ENCODE results near the gene ZKSCAN1.

The ZKSCAN1 gene

DNA sequence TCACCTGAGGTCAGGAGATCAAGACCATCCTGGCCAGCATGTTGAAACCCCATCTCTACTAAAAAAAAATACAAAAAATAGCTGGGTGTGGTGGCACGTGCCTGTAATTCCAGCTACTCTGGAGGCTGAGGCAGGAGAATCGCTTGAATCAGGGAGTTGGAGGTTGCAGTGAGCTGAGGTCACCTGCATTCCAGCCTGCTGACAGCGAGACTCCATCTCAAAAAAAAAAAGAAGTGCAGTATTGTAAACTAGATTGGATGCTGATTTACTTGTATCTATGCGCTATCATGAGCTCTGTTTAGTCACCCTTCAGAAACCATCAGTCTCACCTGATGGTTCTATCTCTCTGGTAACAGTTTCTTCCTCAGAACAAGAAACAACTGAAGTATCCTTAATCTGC is 48.0 kb downstream of the ZKSCAN1 start:
- Mint-ChIP-seq H3K4me1 (ENCODE audit: low read depth in 2 of 2) (peaks cover 0 to 1% of the 10 kb centered on the region in 2 donors), H3K9me3 (no peaks in the 10 kb centered on the region), H3K27me3 (no peaks in the 10 kb centered on the region), H3K36me3 (ENCODE audit: insufficient read depth) (peaks cover 34% of the 10 kb centered on the region), H3K4me3 (no peak overlapping the region), H3K27ac (no peak overlapping the region)
- no peak for DNase-seq
- ATAC-seq (replicated peaks), result no peak

- H3K9me3 Mint-ChIP-seq, result no peaks in the 10 kb centered on the region
- no peak for ATAC-seq (replicated peaks)
These were observed 48.8 kb downstream of the ZKSCAN1 start for GRCh38 chr7:100064162-100064561.

GRCh38 chr7:100065452-100066186 is 50.2 kb downstream of the ZKSCAN1 start:
- no peak overlapping the region for H3K27ac Mint-ChIP-seq
- H3K27me3 Mint-ChIP-seq, result no peaks in the 10 kb centered on the region
- no peaks in the 10 kb centered on the region for H3K9me3 Mint-ChIP-seq
- H3K36me3 Mint-ChIP-seq (ENCODE audit: insufficient read depth), result peaks cover 31% of the 10 kb centered on the region
- DNase-seq (no peak), ATAC-seq (replicated peaks) (no peak)
- H3K4me1 Mint-ChIP-seq (ENCODE audit: low read depth in 2 of 2), result peaks cover 0 to 1% of the 10 kb centered on the region in 2 donors
- no peak overlapping the region for H3K4me3 Mint-ChIP-seq

More at GRCh38 chr7:100064162-100064561, 48.8 kb downstream of the ZKSCAN1 start:
- Mint-ChIP-seq H3K4me3 (no peak overlapping the region), H3K27ac (no peak overlapping the region), H3K36me3 (ENCODE audit: insufficient read depth) (peaks cover 30% of the 10 kb centered on the region), H3K4me1 (ENCODE audit: low read depth in 2 of 2) (peaks cover 0 to 1% of the 10 kb centered on the region in 2 donors), H3K27me3 (no peaks in the 10 kb centered on the region)
- no peak for DNase-seq

- H3K4me3 Mint-ChIP-seq, result no peak overlapping the region
- DNase-seq (no peak), ATAC-seq (replicated peaks) (no peak)
- peaks cover 0 to 5% of the 10 kb centered on the region in 2 donors for H3K9me3 Mint-ChIP-seq
- no peaks in the 10 kb centered on the region for H3K27me3 Mint-ChIP-seq
- H3K4me1 Mint-ChIP-seq (ENCODE audit: low read depth in 2 of 2), result peaks cover 0 to 1% of the 10 kb centered on the region in 2 donors
- H3K36me3 Mint-ChIP-seq (ENCODE audit: insufficient read depth), result peaks cover 39% of the 10 kb centered on the region
- no peak overlapping the region for H3K27ac Mint-ChIP-seq
These were observed 51.6 kb downstream of the ZKSCAN1 start for GRCh38 chr7:100066953-100067352.

- H3K9me3 Mint-ChIP-seq, result peaks cover 0 to 10% of the 10 kb centered on the region in 2 donors
These were observed 54.6 kb downstream of the ZKSCAN1 start for GRCh38 chr7:100069991-100070390.

GRCh38 chr7:100071018-100071723 is 55.8 kb downstream of the ZKSCAN1 start:
- no peak for ATAC-seq (replicated peaks)
- peaks cover 61% of the 10 kb centered on the region for H3K36me3 Mint-ChIP-seq (ENCODE audit: insufficient read depth)
- H3K27me3 Mint-ChIP-seq, result no peaks in the 10 kb centered on the region
- H3K4me3 Mint-ChIP-seq, result no peak overlapping the region
- no peak overlapping the region for H3K27ac Mint-ChIP-seq
- peaks cover 0 to 10% of the 10 kb centered on the region in 2 donors for H3K9me3 Mint-ChIP-seq
- DNase-seq, result no peak
- no peaks in the 10 kb centered on the region for H3K4me1 Mint-ChIP-seq (ENCODE audit: low read depth in 2 of 2)

More at GRCh38 chr7:100069991-100070390, 54.6 kb downstream of the ZKSCAN1 start:
- Mint-ChIP-seq H3K4me1 (ENCODE audit: low read depth in 2 of 2) (no peaks in the 10 kb centered on the region), H3K27ac (no peak overlapping the region), H3K36me3 (ENCODE audit: insufficient read depth) (peaks cover 50% of the 10 kb centered on the region), H3K27me3 (no peaks in the 10 kb centered on the region), H3K4me3 (no peak overlapping the region)
- ATAC-seq (replicated peaks) (no peak), DNase-seq (no peak)

DNA sequence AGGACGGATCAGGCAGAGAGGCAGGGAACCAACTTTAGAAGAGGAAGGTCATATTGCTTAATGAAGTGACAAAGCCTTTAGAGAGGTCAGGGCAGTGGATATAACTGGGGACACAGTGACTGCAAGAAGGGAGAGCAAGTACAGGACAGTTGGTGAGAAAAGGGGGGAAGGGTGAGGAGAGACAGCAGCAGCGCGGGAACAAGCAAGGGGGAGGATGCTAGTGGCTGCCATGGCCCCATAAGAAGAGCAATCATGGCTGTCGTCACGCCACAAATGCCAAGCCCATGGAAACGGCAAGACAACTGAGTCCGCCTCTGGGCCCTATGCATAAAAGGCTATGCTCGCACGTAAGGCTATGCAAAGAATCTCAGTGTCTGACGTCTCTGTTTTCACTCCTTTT is 57.1 kb downstream of the ZKSCAN1 start:
- ATAC-seq (replicated peaks) (no peak), DNase-seq (no peak)
- peaks cover 0 to 10% of the 10 kb centered on the region in 2 donors for H3K9me3 Mint-ChIP-seq
- peaks cover 73% of the 10 kb centered on the region for H3K36me3 Mint-ChIP-seq (ENCODE audit: insufficient read depth)
- H3K4me3 Mint-ChIP-seq, result no peak overlapping the region
- H3K4me1 Mint-ChIP-seq (ENCODE audit: low read depth in 2 of 2), result peaks cover 0 to 3% of the 10 kb centered on the region in 2 donors
- H3K27me3 Mint-ChIP-seq, result no peaks in the 10 kb centered on the region
- peak overlapping the region in 1 of 2 donors; percentile 55 for H3K27ac Mint-ChIP-seq

DNA sequence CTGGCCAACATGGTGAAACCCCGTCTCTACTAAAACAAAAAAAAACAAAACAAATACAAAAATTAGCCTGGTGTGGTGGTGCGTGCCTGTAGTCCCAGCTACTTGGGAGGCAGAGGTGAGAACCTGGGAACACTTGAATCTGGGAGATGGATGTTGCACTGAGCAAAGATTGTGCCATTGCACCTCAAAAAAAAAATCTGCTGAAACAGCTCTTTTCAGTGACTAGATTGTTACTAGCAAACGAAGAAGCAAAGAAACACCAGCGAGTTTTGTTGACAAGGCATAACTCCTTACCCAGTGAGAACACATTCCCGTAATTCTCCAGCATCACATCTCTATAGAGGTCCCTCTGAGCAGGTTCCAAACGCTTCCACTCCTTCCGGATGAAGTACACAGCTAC is 59.4 kb downstream of the ZKSCAN1 start:
- Mint-ChIP-seq H3K4me3 (no peak overlapping the region), H3K36me3 (ENCODE audit: insufficient read depth) (peaks cover 82% of the 10 kb centered on the region), H3K27me3 (no peaks in the 10 kb centered on the region), H3K27ac (no peak overlapping the region), H3K9me3 (peaks cover 0 to 10% of the 10 kb centered on the region in 2 donors), H3K4me1 (ENCODE audit: low read depth in 2 of 2) (peaks cover 3 to 9% of the 10 kb centered on the region in 2 donors)
- DNase-seq, result no peak
- ATAC-seq (replicated peaks), result no peak

DNA sequence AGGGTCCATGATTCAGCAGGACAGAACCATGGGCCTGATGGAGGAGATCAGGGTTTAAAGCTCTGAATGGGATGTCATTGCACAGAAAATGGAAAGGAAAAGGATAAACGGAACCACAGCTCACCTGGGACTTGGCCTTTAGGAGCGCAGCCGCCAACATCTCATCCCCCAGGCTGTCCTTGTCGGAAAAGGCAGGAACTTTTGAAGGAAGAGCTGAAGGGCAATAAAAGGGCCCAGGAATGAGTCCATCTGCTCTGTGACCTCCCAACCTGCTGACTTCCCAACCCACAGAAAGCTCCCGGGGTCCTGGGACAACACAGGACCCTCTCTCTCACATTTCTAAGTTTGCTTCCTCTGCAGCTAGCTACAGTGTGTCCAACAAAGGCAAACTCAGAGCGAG is 60.0 kb downstream of the ZKSCAN1 start:
- ATAC-seq (replicated peaks), result no peak

GRCh38 chr7:100077205-100077604 is 61.8 kb downstream of the ZKSCAN1 start:
- Mint-ChIP-seq H3K4me1 (ENCODE audit: low read depth in 2 of 2) (peaks cover 17 to 29% of the 10 kb centered on the region in 2 donors), H3K27me3 (no peaks in the 10 kb centered on the region), H3K4me3 (no peak overlapping the region), H3K9me3 (peaks cover 0 to 3% of the 10 kb centered on the region in 2 donors), H3K27ac (no peak overlapping the region), H3K36me3 (ENCODE audit: insufficient read depth) (peaks cover 78% of the 10 kb centered on the region)
- no peak for ATAC-seq (replicated peaks)
- DNase-seq, result no peak

More for the DNA sequence above, 60.0 kb downstream of the ZKSCAN1 start:
- no peak overlapping the region for H3K27ac Mint-ChIP-seq
- H3K36me3 Mint-ChIP-seq (ENCODE audit: insufficient read depth), result peaks cover 81% of the 10 kb centered on the region
- H3K9me3 Mint-ChIP-seq, result peaks cover 0 to 10% of the 10 kb centered on the region in 2 donors
- no peak overlapping the region for H3K4me3 Mint-ChIP-seq
- H3K4me1 Mint-ChIP-seq (ENCODE audit: low read depth in 2 of 2), result peaks cover 7 to 15% of the 10 kb centered on the region in 2 donors
- no peak for DNase-seq
- H3K27me3 Mint-ChIP-seq, result no peaks in the 10 kb centered on the region

GRCh38 chr7:100079024-100079560 is 63.7 kb downstream of the ZKSCAN1 start:
- peak overlapping the region in 1 of 2 donors; percentile 0 for H3K4me3 Mint-ChIP-seq
- peaks cover 63% of the 10 kb centered on the region for H3K36me3 Mint-ChIP-seq (ENCODE audit: insufficient read depth)
- peaks cover 25 to 34% of the 10 kb centered on the region in 2 donors for H3K4me1 Mint-ChIP-seq (ENCODE audit: low read depth in 2 of 2)
- ATAC-seq (replicated peaks) (no peak), DNase-seq (no peak)
- no peak overlapping the region for H3K27ac Mint-ChIP-seq
- no peaks in the 10 kb centered on the region for H3K27me3 Mint-ChIP-seq
- H3K9me3 Mint-ChIP-seq, result no peaks in the 10 kb centered on the region

GRCh38 chr7:100080907-100081534 is 65.6 kb downstream of the ZKSCAN1 start:
- H3K9me3 Mint-ChIP-seq, result no peaks in the 10 kb centered on the region
- ATAC-seq (replicated peaks), result no peak

DNA sequence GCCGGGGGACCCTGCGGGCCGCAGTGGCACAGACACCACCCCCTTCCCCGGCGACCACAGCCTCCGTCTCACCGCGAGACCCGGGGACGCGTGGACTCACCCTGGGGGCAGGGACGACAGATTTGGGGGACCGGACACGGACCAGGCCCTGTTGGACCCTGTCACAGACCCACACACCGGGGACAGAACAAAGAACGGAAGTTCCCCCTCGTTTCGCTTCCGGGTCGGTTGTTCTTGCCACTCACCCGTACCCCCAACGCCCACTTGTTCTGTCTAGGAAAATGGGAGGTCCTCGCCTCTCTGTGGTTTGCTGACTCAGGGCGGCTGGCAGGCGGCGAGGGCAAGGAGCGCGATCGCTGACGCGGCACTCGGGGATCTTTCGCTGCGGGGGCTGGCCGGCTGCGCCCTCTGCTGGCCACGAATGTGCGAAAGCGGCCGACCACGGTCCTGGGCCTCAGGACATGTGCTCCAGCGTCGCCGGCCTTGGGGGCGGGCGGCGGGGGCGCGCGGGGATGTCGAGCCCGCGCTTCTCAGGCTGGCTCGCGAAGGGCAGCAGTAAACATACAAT is 66.2 kb downstream of the ZKSCAN1 start, which contains the start of gene ZNF3:
ZNF3 (minus strand) TSS at position 189 of the 568 bp plus-strand sequence. CDS start 4,366 bp downstream, outside the sequence.
- no peaks in the 10 kb centered on the region for H3K27me3 Mint-ChIP-seq
- DNase-seq (peak; percentile 96 to 97 (median 97)), ATAC-seq (replicated peaks) (peak; percentile 79)
- peaks cover 25 to 34% of the 10 kb centered on the region in 2 donors for H3K4me1 Mint-ChIP-seq (ENCODE audit: low read depth in 2 of 2)
- peak within 1 kb of the TSS; percentile 57 to 95 for H3K27ac Mint-ChIP-seq
- H3K36me3 Mint-ChIP-seq (ENCODE audit: insufficient read depth), result peaks cover 39% of the 10 kb centered on the region
- H3K4me3 Mint-ChIP-seq, result peak within 1 kb of the TSS; percentile 87 to 91
- H3K9me3 Mint-ChIP-seq, result no peaks in the 10 kb centered on the region

More at GRCh38 chr7:100080907-100081534, 65.6 kb downstream of the ZKSCAN1 start:
- DNase-seq, result peak in 1 of 3 experiments; percentile 13
- H3K27ac Mint-ChIP-seq, result peak overlapping the region; percentile 57 to 95
- H3K4me3 Mint-ChIP-seq, result peak overlapping the region; percentile 87 to 91
- peaks cover 45% of the 10 kb centered on the region for H3K36me3 Mint-ChIP-seq (ENCODE audit: insufficient read depth)
- H3K4me1 Mint-ChIP-seq (ENCODE audit: low read depth in 2 of 2), result peaks cover 25 to 34% of the 10 kb centered on the region in 2 donors
- H3K27me3 Mint-ChIP-seq, result no peaks in the 10 kb centered on the region
